Ovary (tissue), 3 donors: ENCODE results near the gene LDB1.

Experiments used
- EP300 ChIP-seq: sonication (generic); formaldehyde crosslinking; IDR thresholded peaks from one replicate; pipeline ENCODE4 v1.6.1; 2017; ENCODE audit warnings: antibody characterized with exemption
- POLR2A ChIP-seq: fragments of 450-650 bp; IDR thresholded peaks from one replicate; pipeline ENCODE4 v1.6.1; 2017; ENCODE audit warnings: antibody characterized with exemption, mild to moderate bottlenecking, moderate library complexity
- TF ChIP-seq, protein P1 (sequence below), 3 donors: fragments of 450-650 bp in 2 of 3; fragments of 200-600 bp in 1 of 3; IDR thresholded peaks; one replicate each; pipeline versions ENCODE4 v1.5.1 to v1.8.0; 2016 to 2022; ENCODE audit warnings: antibody characterized with exemption in 3 of 3, mild to moderate bottlenecking in 1 of 3
- donor health status: DM: no; HTN: no; CAD: no.

- TF ChIP-seq, protein P1, sequence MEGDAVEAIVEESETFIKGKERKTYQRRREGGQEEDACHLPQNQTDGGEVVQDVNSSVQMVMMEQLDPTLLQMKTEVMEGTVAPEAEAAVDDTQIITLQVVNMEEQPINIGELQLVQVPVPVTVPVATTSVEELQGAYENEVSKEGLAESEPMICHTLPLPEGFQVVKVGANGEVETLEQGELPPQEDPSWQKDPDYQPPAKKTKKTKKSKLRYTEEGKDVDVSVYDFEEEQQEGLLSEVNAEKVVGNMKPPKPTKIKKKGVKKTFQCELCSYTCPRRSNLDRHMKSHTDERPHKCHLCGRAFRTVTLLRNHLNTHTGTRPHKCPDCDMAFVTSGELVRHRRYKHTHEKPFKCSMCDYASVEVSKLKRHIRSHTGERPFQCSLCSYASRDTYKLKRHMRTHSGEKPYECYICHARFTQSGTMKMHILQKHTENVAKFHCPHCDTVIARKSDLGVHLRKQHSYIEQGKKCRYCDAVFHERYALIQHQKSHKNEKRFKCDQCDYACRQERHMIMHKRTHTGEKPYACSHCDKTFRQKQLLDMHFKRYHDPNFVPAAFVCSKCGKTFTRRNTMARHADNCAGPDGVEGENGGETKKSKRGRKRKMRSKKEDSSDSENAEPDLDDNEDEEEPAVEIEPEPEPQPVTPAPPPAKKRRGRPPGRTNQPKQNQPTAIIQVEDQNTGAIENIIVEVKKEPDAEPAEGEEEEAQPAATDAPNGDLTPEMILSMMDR (IDR thresholded peaks at IDR 0.05), result no peak
- no peak for TF ChIP-seq POLR2A
- TF ChIP-seq EP300, result no peak
Observed at GRCh38 chr10:102150970-102151773, 31.0 kb upstream of the LDB1 start.
